Neural cell (in vitro differentiated cells): ENCODE results near the gene KHK. TPM values are rescaled to one million over a fixed set of nuclear protein-coding genes. Genes with fewer than 3 reads are reported as not detected.

Source experiments
- H2AFZ ChIP-seq: fragments of 200-600, 300-800 bp; sonication (generic), shearing (Covaris generic); 2 replicates; pipeline ENCODE4 v1.6.0; 2014; ENCODE audit warnings: low read depth, mild to moderate bottlenecking, antibody characterized with exemption, low read length, moderate library complexity
- H3F3A ChIP-seq: fragments of 200-600 bp; shearing (Covaris generic); 2 replicates; pipeline ENCODE4 v1.6.1; 2016; ENCODE audit warnings: mild to moderate bottlenecking, moderate library complexity, mixed read lengths, antibody characterized with exemption, low read length; ENCODE audit not compliant: insufficient read depth, poor library complexity, severe bottlenecking
- H3K27ac ChIP-seq: fragments of 200-600, 300-800 bp; sonication (generic), shearing (Covaris generic); 2 replicates; pipeline ENCODE4 v1.5.1; 2014; ENCODE audit warnings: mild to moderate bottlenecking, low read length, moderate library complexity
- H3K27me3 ChIP-seq: fragments of 300-800, 200-600 bp; sonication (generic), shearing (Covaris generic); 2 replicates; pipeline ENCODE4 v1.6.0; 2014; ENCODE audit warnings: mild to moderate bottlenecking, low read depth, low read length, moderate library complexity; ENCODE audit not compliant: insufficient read depth
- H3K36me3 ChIP-seq: fragments of 300-800, 200-600 bp; sonication (generic), shearing (Covaris generic); 2 replicates; pipeline ENCODE4 v1.5.1; 2014; ENCODE audit warnings: mild to moderate bottlenecking, antibody characterized with exemption, low read length, moderate library complexity; ENCODE audit not compliant: insufficient read depth
- H3K4me2 ChIP-seq: fragments of 300-800, 200-600 bp; sonication (generic), shearing (Covaris generic); 2 replicates; pipeline ENCODE4 v1.6.0; 2014; ENCODE audit warnings: mild to moderate bottlenecking, low read length
- H3K4me3 ChIP-seq: fragments of 300-800, 200-600 bp; sonication (generic), shearing (Covaris generic); 2 replicates; pipeline ENCODE4 v1.5.1; 2014; ENCODE audit warnings: mild to moderate bottlenecking, low read length, moderate library complexity
- H3K79me2 ChIP-seq: fragments of 200-600 bp; shearing (Covaris generic); replicated peaks from 2 replicates; pipeline ENCODE4 v1.6.0; 2014; ENCODE audit warnings: mild to moderate bottlenecking, low read length, moderate library complexity; ENCODE audit not compliant: insufficient read depth
- H3K9ac ChIP-seq: fragments of 300-800, 200-600 bp; sonication (generic), shearing (Covaris generic); 2 replicates; pipeline ENCODE4 v1.6.1; 2016; ENCODE audit warnings: mild to moderate bottlenecking, low read length, mixed read lengths
- H3K9me2 ChIP-seq: fragments of 200-600 bp; shearing (Covaris generic); 2 replicates; pipeline ENCODE4 v1.6.1; 2016; ENCODE audit warnings: mild to moderate bottlenecking, low read length, mixed read lengths; ENCODE audit not compliant: insufficient read depth
- H3K9me3 ChIP-seq: fragments of 200-600, 300-800 bp; sonication (generic), shearing (Covaris generic); 2 replicates; pipeline ENCODE4 v1.6.1; 2016; ENCODE audit warnings: mild to moderate bottlenecking, mixed run types, low read length, moderate library complexity, mixed read lengths
- H4K20me1 ChIP-seq: fragments of 200-600 bp; shearing (Covaris generic); 2 replicates; pipeline ENCODE4 v1.6.1; 2016; ENCODE audit warnings: mild to moderate bottlenecking, mixed run types; ENCODE audit not compliant: insufficient read depth
- CTCF ChIP-seq: fragments of 450-650 bp; IDR thresholded peaks from 2 replicates; pipeline ENCODE4 v1.5.1; 2014; ENCODE audit warnings: antibody characterized with exemption, mild to moderate bottlenecking, moderate library complexity; ENCODE audit not compliant: poor library complexity, severe bottlenecking
- EP300 ChIP-seq: fragments of 450-650 bp; conservative IDR thresholded peaks from 2 replicates; pipeline ENCODE4 v1.6.1; 2014; ENCODE audit warnings: antibody characterized with exemption, mild to moderate bottlenecking, moderate library complexity; ENCODE audit not compliant: poor library complexity, severe bottlenecking
- EZH2 ChIP-seq: fragments of 200-600, 300-800 bp; shearing (Covaris generic), sonication (generic); IDR thresholded peaks from 2 replicates; pipeline ENCODE4 v1.6.1; 2014; ENCODE audit warnings: antibody characterized with exemption, low read length, borderline replicate concordance, mild to moderate bottlenecking; ENCODE audit not compliant: insufficient read depth, poor library complexity, severe bottlenecking
- MXI1 ChIP-seq: fragments of 450-650 bp; conservative IDR thresholded peaks from 2 replicates; pipeline ENCODE4 v1.6.1; 2014; ENCODE audit warnings: antibody characterized with exemption, mild to moderate bottlenecking; ENCODE audit not compliant: poor library complexity, severe bottlenecking
- POLR2AphosphoS5 ChIP-seq: IDR thresholded peaks from 2 replicates; pipeline ENCODE4 v1.6.1; 2012
- RAD21 ChIP-seq: fragments of 450-650 bp; conservative IDR thresholded peaks from 2 replicates; pipeline ENCODE4 v1.6.1; 2014; ENCODE audit warnings: antibody characterized with exemption, mild to moderate bottlenecking, moderate library complexity
- SMC3 ChIP-seq: fragments of 450-650 bp; conservative IDR thresholded peaks from 2 replicates; pipeline ENCODE4 v1.6.1; 2014; ENCODE audit warnings: antibody characterized with exemption, mild to moderate bottlenecking, moderate library complexity; ENCODE audit not compliant: poor library complexity
- TAF1 ChIP-seq: IDR thresholded peaks from 2 replicates; pipeline ENCODE4 v1.6.1; 2012; ENCODE audit warnings: low read depth
- polyA plus RNA-seq: library from polyadenylated mRNA; depleted of rRNA; stranded (reverse); fragments of >200 nt; gene quantifications from 2 replicates; pipeline ENCODE4 v1.2.3, GENCODE V29; 2014
- TF ChIP-seq, protein P1 (sequence below): IDR thresholded peaks from 2 replicates; pipeline ENCODE4 v1.6.1; 2012; ENCODE audit warnings: borderline replicate concordance

The KHK gene
- polyA plus RNA-seq, 1 donor from 2014 or later = 4.1 TPM

DNA sequence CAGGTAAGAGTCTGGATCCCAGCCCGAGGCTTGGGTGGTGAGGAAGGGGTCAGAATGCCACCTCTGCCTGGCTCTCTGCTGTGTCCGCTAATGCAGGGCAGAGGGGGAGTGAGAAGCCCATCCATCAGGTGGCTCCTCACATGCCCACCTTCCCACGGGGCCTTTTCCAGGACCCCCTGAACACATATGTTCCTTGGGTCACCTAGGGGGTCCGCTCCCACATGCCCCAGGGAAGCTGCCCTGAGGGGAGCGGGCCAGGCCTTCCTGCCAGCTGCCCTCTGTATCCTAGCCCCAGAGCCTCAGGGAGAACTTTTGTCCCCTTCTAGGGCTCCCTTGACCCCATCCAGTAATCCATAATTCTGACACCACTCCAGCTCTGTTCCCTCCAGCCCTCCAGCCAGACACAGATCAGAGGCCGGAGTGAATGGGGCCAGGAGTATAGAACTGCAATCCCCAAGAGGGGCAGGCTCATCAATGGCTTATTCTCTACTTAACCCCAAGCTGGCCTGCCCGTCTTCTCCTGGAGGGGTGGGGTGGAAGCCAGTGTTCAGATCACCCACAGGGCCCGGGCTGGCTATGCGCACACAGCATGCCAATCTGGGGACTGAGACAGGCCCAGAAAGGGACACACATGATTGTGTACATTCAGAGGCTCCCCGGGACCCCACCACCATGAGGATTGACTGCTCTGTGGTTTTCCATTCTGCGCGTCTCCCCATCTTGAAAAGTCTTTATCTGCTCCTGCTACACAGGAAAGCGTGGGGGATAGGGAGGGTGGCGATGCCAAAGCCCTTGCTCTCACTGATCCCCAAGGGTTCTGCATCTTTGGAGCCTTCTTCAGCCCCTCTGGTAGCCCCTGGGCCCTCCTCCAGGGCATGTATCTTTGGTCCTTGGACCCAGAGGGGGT lies 7.1 kb upstream of the KHK start:
- no peak overlapping the region for H2AFZ ChIP-seq
- no peaks in the 10 kb centered on the region for H3K36me3 ChIP-seq
- no peak overlapping the region for H3K4me3 ChIP-seq
- H3K79me2 ChIP-seq = no peaks in the 10 kb centered on the region
- H3F3A ChIP-seq = no peaks in the 10 kb centered on the region
- H3K9ac ChIP-seq = no peak overlapping the region
- no peak overlapping the region for H3K4me2 ChIP-seq
- TF ChIP-seq TAF1 (no peak), EZH2 (no peak), CTCF (no peak), SMC3 (no peak), MXI1 (no peak), POLR2AphosphoS5 (no peak), RAD21 (no peak)
- H3K27ac ChIP-seq = no peak overlapping the region
- H3K27me3 ChIP-seq = no peaks in the 10 kb centered on the region
- no peaks in the 10 kb centered on the region for H4K20me1 ChIP-seq
- no peaks in the 10 kb centered on the region for H3K9me3 ChIP-seq
- H3K9me2 ChIP-seq = no peaks in the 10 kb centered on the region

DNA sequence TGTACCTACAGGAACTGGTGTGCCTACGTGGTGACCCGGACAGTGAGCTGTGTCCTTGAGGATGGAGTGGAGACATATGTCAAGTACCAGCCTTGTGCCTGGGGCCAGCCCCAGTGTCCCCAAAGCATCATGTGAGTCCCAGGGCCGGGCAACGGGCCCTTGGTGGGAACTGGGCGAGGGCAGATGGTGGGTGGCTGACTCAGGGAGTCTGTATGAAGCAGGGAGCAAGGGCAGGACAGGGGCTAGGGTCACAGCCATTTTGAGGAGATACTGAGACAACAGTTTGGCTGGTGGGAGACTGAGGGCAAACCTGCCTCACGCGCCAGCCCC lies 6.5 kb upstream of the KHK start:
- Histone ChIP-seq H2AFZ (no peak overlapping the region), H3K4me2 (no peak overlapping the region), H3F3A (no peaks in the 10 kb centered on the region), H3K27me3 (peaks cover 4% of the 10 kb centered on the region), H3K9ac (no peak overlapping the region), H3K4me3 (no peak overlapping the region), H3K9me3 (no peaks in the 10 kb centered on the region), H3K36me3 (no peaks in the 10 kb centered on the region), H3K9me2 (no peaks in the 10 kb centered on the region), H4K20me1 (no peaks in the 10 kb centered on the region), H3K79me2 (no peaks in the 10 kb centered on the region), H3K27ac (no peak overlapping the region)
- TF ChIP-seq RAD21 (no peak), EP300 (no peak), SMC3 (no peak), EZH2 (no peak), MXI1 (no peak), CTCF (no peak), POLR2AphosphoS5 (no peak), TAF1 (no peak)
- TF ChIP-seq, protein P1, sequence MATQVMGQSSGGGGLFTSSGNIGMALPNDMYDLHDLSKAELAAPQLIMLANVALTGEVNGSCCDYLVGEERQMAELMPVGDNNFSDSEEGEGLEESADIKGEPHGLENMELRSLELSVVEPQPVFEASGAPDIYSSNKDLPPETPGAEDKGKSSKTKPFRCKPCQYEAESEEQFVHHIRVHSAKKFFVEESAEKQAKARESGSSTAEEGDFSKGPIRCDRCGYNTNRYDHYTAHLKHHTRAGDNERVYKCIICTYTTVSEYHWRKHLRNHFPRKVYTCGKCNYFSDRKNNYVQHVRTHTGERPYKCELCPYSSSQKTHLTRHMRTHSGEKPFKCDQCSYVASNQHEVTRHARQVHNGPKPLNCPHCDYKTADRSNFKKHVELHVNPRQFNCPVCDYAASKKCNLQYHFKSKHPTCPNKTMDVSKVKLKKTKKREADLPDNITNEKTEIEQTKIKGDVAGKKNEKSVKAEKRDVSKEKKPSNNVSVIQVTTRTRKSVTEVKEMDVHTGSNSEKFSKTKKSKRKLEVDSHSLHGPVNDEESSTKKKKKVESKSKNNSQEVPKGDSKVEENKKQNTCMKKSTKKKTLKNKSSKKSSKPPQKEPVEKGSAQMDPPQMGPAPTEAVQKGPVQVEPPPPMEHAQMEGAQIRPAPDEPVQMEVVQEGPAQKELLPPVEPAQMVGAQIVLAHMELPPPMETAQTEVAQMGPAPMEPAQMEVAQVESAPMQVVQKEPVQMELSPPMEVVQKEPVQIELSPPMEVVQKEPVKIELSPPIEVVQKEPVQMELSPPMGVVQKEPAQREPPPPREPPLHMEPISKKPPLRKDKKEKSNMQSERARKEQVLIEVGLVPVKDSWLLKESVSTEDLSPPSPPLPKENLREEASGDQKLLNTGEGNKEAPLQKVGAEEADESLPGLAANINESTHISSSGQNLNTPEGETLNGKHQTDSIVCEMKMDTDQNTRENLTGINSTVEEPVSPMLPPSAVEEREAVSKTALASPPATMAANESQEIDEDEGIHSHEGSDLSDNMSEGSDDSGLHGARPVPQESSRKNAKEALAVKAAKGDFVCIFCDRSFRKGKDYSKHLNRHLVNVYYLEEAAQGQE = no peak
